Left lobe of liver (tissue), 2 donors: ENCODE measurements around the gene NFX1. TPM values are rescaled to one million over a fixed set of nuclear protein-coding genes. Genes with fewer than 3 reads are reported as not detected.
"Not testable (repeated sequence)": the region's sequence is repeated elsewhere in the genome, so short reads cannot be mapped to it uniquely, and the experiment has no call there.

ENCODE experiments used
- ATAC-seq: fragments of 200-7000 bp; cut with Tn5 transposase; one replicate; pipeline ENCODE4 v1.9.1; 2020; ENCODE audit warnings: mild to moderate bottlenecking, moderate library complexity
- DNase-seq: peaks from one replicate; pipeline ENCODE4 v3.0.0-alpha.2; 2020; ENCODE audit warnings: low spot score
- total RNA-seq: library from RNA; stranded (reverse); gene quantifications from one replicate; pipeline ENCODE4 v1.2.1, GENCODE V29; 2021
- donor health status: DM: no; HTN: no; CAD: no; lungs with moderate emphysema.
- donor health status: DM: no; HTN: yes; CAD: no.

NFX1 gene
- total RNA-seq, 1 donor from 2014 or later, result 24.3 TPM

DNA sequence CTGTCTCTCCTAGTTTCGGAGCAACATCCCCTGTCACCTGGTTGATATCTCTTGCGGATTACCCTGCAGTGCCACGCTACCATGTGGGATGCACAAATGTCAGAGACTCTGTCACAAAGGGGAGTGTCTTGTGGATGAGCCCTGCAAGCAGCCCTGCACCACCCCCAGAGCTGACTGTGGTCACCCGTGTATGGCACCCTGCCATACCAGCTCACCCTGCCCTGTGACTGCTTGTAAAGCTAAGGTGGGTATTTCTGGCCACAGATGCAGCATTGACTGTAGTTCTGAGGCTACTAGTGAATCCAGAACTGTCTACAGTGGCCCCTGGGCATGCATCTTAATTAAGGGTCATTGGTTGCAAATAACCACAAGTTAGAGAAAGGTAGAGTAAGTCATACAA is 61.2 kb downstream of the NFX1 start:
- ATAC-seq, result peak; percentile 26

GRCh38 chr9:33354651-33355211 is 64.4 kb downstream of the NFX1 start:
- DNase-seq, result no peak
- peak; percentile 28 for ATAC-seq

More for the DNA sequence above, 61.2 kb downstream of the NFX1 start:
- DNase-seq, result no peak

GRCh38 chr9:33355933-33356332 is 65.6 kb downstream of the NFX1 start:
- ATAC-seq (no peak), DNase-seq (no peak)

DNA sequence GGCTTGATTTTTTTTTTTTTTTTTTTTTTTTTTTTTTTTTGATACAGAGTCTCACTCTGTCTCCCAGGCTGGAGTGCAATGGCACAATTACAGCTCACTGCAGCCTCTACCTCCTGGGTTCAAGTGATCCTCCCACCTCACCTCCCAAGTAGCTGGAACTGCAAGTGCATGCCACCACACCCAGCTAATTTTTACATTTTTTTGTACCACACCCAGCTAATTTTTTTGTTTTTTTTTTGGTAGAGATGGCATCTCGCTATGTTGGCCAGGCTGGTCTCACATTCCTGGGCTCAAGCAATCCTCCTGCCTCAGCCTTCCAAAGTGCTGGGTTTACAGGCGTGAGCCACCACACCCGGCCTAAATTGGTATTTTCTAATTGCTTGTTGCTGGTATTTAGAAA is 68.3 kb downstream of the NFX1 start:
- not testable (repeated sequence) for ATAC-seq, DNase-seq

- ATAC-seq (no peak), DNase-seq (no peak)
These were observed 73.8 kb downstream of the NFX1 start for GRCh38 chr9:33364127-33364526.

DNA sequence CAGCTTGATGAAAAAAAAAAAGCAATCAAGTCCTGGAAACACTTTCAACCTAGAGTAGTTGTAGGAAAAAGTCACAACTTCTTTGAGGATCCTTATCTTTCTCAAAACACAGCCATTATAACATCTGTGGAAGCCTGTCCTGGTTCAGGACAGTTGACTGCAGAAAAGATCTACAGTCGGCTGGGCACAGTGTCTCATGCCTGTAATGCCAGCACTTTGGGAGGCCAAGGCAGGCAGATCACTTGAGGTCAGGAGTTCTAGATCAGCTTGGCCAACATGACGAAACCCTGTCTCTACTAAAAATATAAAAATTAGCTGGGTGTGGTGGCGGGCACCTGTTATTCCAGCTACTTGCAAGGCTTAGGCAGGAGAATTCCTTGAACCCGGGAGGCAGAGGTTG is 74.5 kb downstream of the NFX1 start:
- not testable (repeated sequence) for DNase-seq, ATAC-seq

GRCh38 chr9:33366979-33367480 is 76.7 kb downstream of the NFX1 start:
- ATAC-seq (no peak), DNase-seq (no peak)

DNA sequence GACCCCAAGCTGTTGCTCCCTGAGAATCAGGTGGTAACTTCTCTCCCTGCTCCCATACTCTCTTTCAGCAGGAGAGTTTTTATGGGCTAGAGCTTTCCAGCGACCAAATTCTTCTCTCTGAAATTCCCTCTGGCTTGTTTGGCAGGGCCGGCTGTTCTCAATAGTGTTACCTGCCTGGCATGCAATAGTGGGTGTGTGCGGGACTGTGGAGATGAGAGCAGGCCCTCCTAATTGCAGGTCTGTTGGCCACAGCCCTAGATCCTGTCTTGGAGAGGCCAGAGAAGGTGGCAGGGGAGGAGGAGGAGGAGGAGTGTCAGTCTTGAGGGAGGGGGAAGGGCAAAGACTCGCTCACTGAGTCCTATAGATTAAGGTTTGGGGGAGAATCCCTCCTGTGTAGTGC is 82.6 kb downstream of the NFX1 start:
- peak; percentile 22 for DNase-seq
- ATAC-seq, result no peak

DNA sequence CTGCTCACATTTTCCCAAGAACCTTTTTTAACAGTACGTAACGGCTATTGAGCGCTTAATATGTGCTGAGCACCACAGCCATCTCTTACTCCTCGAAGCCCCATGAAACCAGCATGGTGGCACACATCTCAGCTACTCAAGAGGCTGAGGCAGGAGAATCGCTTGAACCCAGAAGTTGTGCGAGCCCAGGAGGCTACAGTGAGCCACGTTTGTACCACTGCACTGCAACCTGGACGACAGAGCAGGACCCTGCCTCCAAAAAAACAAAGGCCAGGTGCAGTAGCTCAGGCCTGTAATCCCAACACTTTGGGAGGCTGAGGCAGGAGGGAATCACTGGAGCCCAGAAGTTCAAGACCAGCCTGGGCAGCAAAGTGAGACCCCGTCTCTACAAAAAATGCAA is 83.9 kb downstream of the NFX1 start:
- ATAC-seq (no peak), DNase-seq (peak; percentile 29)

GRCh38 chr9:33374634-33375237 is 84.4 kb downstream of the NFX1 start:
- DNase-seq (peak; percentile 78), ATAC-seq (peak; percentile 93)

DNA sequence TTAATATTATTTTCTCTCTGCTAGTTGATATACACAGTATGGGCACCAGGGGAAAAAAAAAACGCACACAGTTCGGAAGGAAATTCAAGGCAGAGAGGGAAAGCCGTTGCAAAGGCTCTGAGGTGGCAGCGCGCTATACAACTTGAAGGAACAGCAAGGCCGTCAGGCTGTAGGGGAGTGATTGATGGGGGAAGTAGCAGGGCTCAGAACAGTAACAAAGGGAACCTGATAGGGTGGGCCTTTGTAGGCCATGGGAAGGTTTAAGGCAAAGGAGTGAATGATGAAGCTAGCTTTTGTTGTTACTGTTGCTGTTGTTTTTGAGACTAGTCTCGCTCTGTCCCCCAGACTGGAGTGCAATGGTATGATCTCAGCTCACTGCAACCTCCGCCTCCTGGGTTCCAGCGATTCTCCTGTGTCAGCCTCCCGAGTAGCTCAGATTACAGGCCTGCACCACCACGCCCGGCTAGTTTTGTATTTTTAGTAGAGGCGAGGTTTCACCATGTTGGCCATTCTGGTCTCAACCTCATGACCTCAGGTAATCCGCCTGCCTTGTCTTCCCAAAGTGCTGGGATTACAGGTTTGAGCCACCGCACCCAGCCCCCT is 85.0 kb downstream of the NFX1 start:
- DNase-seq, result peak; percentile 26

DNA sequence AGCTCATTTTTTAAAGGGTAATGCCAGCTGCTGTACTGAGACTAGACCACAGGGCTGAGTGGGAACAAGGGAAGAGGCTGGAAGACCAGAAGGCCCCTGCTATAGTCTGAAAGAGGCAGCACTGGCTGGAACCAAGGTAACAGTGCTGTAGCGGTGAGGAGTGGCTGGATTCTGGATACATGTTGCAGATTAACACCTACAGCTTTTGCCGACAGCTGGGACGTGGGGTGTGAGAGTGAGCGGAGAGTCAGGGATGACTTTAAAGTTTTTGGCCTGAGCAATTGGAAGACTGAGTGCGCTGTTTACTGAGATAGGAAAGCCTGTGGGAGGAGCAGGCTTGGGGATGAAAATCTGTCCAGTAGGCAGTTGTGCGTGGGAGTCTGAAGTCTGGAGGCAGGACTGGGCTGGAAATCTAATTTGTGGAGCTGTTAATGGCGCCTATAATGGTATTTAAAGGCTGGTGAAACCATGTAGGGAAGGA is 85.6 kb downstream of the NFX1 start:
- ATAC-seq (no peak), DNase-seq (no peak)

More for the DNA sequence above, 85.0 kb downstream of the NFX1 start:
- peak; percentile 2 for ATAC-seq

DNA sequence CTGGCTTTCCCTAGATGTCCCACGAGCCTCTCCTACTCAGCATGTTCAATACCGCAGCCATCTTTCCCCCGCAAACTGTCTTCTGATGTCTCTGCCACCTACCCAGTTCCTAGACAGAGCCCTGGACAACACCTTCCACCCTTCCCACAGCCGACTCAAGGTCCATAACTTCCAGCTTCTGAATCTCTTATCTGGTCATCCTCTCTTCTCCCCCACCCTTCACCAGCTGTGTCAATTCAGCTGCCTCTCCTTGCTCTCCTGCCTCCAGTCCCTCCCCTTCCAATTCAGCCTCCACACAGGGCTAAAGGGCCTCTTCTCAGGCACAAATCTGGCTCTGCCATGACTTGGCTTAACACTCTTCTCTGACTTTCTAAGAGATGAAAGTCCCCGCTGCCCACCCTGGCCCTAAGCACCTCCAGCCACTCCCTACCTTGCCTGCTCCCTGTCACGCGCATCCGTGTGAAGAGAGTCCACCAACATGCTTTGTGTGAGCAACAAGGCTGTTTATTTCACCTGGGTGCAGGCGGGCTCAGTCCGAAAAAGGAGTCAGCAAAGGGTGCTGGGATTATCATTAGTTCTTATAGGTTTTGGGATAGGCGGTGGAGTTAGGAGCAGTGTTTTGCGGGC is 86.9 kb downstream of the NFX1 start:
- no peak for DNase-seq

DNA sequence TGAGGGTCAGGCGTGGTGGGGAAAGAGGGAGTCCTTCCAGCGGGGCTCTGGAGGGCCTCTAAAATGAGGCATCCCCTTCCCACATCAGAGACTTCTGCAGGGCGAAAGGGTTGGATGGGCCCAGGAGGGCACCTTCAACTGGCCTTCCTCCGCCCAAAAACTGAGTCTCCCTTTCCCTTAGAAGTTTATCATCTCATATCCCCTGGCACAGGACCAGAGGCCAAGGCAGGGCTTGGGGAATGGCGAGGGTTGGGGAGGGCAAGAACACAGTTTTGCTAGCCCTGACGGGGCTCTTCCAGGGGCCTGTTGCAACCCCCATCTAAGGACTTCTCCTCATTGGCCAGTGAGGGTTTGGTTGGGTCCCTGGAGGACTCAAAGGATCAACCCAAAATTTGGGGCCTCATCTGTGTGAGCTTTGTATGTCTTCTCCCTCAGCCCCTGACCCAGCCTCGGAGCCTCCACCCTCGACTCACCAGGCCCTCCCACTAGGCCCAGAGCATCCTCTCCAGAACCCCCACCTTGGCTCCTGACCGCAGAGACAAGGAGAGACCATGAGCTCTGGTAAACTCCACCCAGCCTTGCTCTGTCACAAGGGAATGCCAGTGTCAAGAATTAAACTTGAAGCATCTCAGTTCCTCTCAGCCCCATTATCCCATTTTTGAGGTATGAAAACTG is 87.9 kb downstream of the NFX1 start:
- ATAC-seq, result no peak
- no peak for DNase-seq

More for the DNA sequence above, 86.9 kb downstream of the NFX1 start:
- ATAC-seq, result no peak

- ATAC-seq, result peak; percentile 16
- DNase-seq, result no peak
These were observed 89.5 kb downstream of the NFX1 start for GRCh38 chr9:33379666-33380389.

GRCh38 chr9:33380390-33381094 is 90.2 kb downstream of the NFX1 start:
- DNase-seq, result no peak
- peak; percentile 31 for ATAC-seq

DNA sequence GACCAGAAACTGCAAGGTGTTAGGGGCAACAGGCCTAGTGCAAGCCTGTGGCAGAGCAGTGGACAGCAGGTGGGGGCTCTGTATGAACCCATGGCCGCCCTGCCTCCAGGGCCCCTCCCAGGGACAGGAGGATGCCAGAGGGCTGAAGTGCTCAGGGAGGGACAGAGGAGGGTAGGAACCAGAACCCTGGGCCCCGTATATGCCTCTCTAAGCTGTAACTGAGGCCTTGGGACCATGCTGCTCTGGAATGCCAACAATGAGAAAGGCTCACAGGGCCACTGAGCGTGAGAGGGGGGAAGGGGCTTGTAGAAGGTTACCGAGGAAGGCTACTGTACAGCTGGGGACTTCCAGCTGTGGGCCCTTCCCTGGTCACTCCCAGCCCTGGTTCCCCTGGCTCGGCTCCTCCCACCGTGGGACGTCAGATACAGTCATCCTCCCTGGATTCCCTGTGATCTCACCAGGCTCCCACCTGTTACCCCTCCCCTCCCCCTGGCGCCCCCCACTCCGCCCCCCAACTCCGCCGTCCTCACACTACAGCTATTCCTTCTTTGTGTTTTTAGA is 91.0 kb downstream of the NFX1 start:
- peak; percentile 45 for ATAC-seq
- no peak for DNase-seq

GRCh38 chr9:33382397-33382796 is 92.1 kb downstream of the NFX1 start:
- peak; percentile 46 for ATAC-seq
- peak; percentile 56 for DNase-seq

- ATAC-seq, DNase-seq: not testable (repeated sequence)
These were observed 93.1 kb downstream of the NFX1 start for GRCh38 chr9:33383396-33383795.
